Measurements from ENCODE around the gene SLC27A4. TPM values are rescaled to one million over a fixed set of nuclear protein-coding genes. Genes with fewer than 3 reads are reported as not detected.

The SLC27A4 gene
- total and polyA plus RNA-seq, 2 of the 13 experiments (the other 11 are each of a cell fraction or from before 2014, with no cell fraction given) = 10.6 to 18.8 TPM

- TF ChIP-seq ZXDC (CRISPR knock-in tag; IDR thresholded peaks at IDR 0.05) (no peak), FLYWCH1 (CRISPR knock-in tag; IDR thresholded peaks at IDR 0.05) (no peak), ZNF333 (CRISPR knock-in tag; IDR thresholded peaks at IDR 0.05; ENCODE audit: borderline replicate concordance) (no peak), ZSCAN25 (CRISPR knock-in tag; IDR thresholded peaks at IDR 0.05) (peak; percentile 97), DNMT3B (CRISPR knock-in tag; conservative IDR thresholded peaks at IDR 0.05) (no peak), HBP1 (CRISPR knock-in tag; IDR thresholded peaks at IDR 0.05; ENCODE audit: low read depth) (no peak), ZNF839 (CRISPR knock-in tag; IDR thresholded peaks at IDR 0.05; ENCODE audit: borderline replicate concordance) (0 out of 2 replicates have a peak, but pooled peaks have one; percentile 67), JUNB (CRISPR knock-in tag; IDR thresholded peaks at IDR 0.05; ENCODE audit: borderline replicate concordance) (no peak), NR2F6 (IDR thresholded peaks at IDR 0.05) (no peak), NR2F6 (CRISPR knock-in tag; IDR thresholded peaks at IDR 0.05) (no peak), BRCA1 (CRISPR knock-in tag; IDR thresholded peaks at IDR 0.05) (no peak), TRAFD1 (CRISPR knock-in tag; IDR thresholded peaks at IDR 0.05; ENCODE audit: borderline replicate concordance) (no peak), ZNF614 (CRISPR knock-in tag; IDR thresholded peaks at IDR 0.05; ENCODE audit: borderline replicate concordance) (no peak), ZC3H4 (CRISPR knock-in tag; IDR thresholded peaks at IDR 0.05; ENCODE audit: borderline replicate concordance) (no peak), SNAPC4 (CRISPR knock-in tag; IDR thresholded peaks at IDR 0.05) (no peak), ZMAT5 (CRISPR knock-in tag; IDR thresholded peaks at IDR 0.05; ENCODE audit: borderline replicate concordance, low read depth) (no peak), PRMT3 (CRISPR knock-in tag; IDR thresholded peaks at IDR 0.05; ENCODE audit: borderline replicate concordance, low read depth) (no peak), REL (CRISPR knock-in tag; conservative IDR thresholded peaks at IDR 0.05) (no peak)
These were observed 30.7 kb downstream of the SLC27A4 start, which contains the start of gene URM1 (continued) for GRCh38 chr9:128370752-128371629.
